Endothelial cell of umbilical vein (primary cell): ENCODE results near the gene FRY. TPM values are rescaled to one million over a fixed set of nuclear protein-coding genes. Genes with fewer than 3 reads are reported as not detected.

ENCODE experiments used
- BruUV-seq: library from RNA; stranded (reverse); fragments of 400-500 nt; replicated peaks from 2 replicates; lab custom pipeline; 2021; lab: Mats Ljungman, UMichigan
- CTCF ChIA-PET: fragments of 300-600, 350-600 bp; sonication (Branson Sonifier 250); formaldehyde crosslinking; loops from one replicate; lab custom pipeline; 2021; ENCODE audit warnings: antibody characterized with exemption, inconsistent platforms; lab: Charles Lee
- POLR2A ChIA-PET: fragments of 300-600, 350-600 bp; sonication (Branson Sonifier 250); formaldehyde crosslinking; loops from one replicate; lab custom pipeline; 2021; ENCODE audit warnings: antibody characterized with exemption, inconsistent platforms; lab: Charles Lee
- DNase-seq: peaks from one replicate; pipeline ENCODE4 v3.0.0-alpha.2; 2011; ENCODE audit warnings: low read depth, low spot score
- FAIRE-seq: peaks from 2 replicates; lab custom pipeline; 2011; peaks lifted over from hg19 to GRCh38; lab: Jason Lieb, UNC
- H2AFZ ChIP-seq: 2 replicates; pipeline ENCODE4 v1.6.0; 2012; ENCODE audit warnings: low read depth, low read length, control low read depth, inconsistent platforms
- H3K27ac ChIP-seq: 2 replicates; pipeline ENCODE4 v1.5.1; 2011; ENCODE audit warnings: low read depth, mild to moderate bottlenecking, control low read depth, low read length, moderate library complexity; ENCODE audit not compliant: insufficient read depth
- H3K27me3 ChIP-seq, 2 experiments: 2 replicates each; pipeline versions ENCODE4 v1.6.0 to v1.6.1; 2011; ENCODE audit warnings: low read length in 2 of 2, mixed read lengths in 1 of 2; ENCODE audit not compliant: control insufficient read depth in 2 of 2, insufficient read depth in 2 of 2
- H3K36me3 ChIP-seq, 2 experiments: 2 replicates in 1 of 2; 3 replicates in 1 of 2; pipeline ENCODE4 v1.5.1; 2011; ENCODE audit warnings: low read length in 2 of 2, mild to moderate bottlenecking in 1 of 2, moderate library complexity in 1 of 2; ENCODE audit not compliant: control insufficient read depth in 2 of 2, insufficient read depth in 2 of 2; ENCODE audit errors: extremely low read depth in 1 of 2
- H3K4me1 ChIP-seq: 3 replicates; pipeline ENCODE4 v1.5.1; 2011; ENCODE audit warnings: mild to moderate bottlenecking, low read length; ENCODE audit not compliant: control insufficient read depth, insufficient read depth; ENCODE audit errors: extremely low read depth
- H3K4me2 ChIP-seq: 2 replicates; pipeline ENCODE4 v1.6.1; 2011; ENCODE audit warnings: low read length, control low read depth, mixed read lengths; ENCODE audit not compliant: insufficient read depth
- H3K4me3 ChIP-seq, 3 experiments: fragments of 200-600 bp in 1 of 3; sonication (generic), shearing (Covaris generic) in 1 of 3; replicated peaks in 1 of 3; 2 replicates each; pipeline ENCODE4 v1.5.1; 2011 to 2016; ENCODE audit warnings: control low read depth in 3 of 3, low read length in 3 of 3, mild to moderate bottlenecking in 2 of 3, inconsistent platforms in 1 of 3, low read depth in 1 of 3, moderate library complexity in 1 of 3; ENCODE audit not compliant: insufficient read depth in 1 of 3
- H3K79me2 ChIP-seq: 2 replicates; pipeline ENCODE4 v1.6.0; 2012; ENCODE audit warnings: low read length, inconsistent platforms; ENCODE audit not compliant: control insufficient read depth, insufficient read depth
- H3K9ac ChIP-seq: replicated peaks from 2 replicates; pipeline ENCODE3; 2011; ENCODE audit warnings: low read length, control low read depth; ENCODE audit not compliant: insufficient read depth; ENCODE audit errors: extremely low read depth
- H3K9me1 ChIP-seq: replicated peaks from 3 replicates; pipeline ENCODE4 v1.6.0; 2011; ENCODE audit warnings: mild to moderate bottlenecking, low read length; ENCODE audit not compliant: control insufficient read depth, insufficient read depth; ENCODE audit errors: extremely low read depth
- H3K9me3 ChIP-seq: replicated peaks from 2 replicates; pipeline ENCODE4 v1.5.1; 2012; ENCODE audit warnings: low read length, inconsistent platforms; ENCODE audit not compliant: control insufficient read depth, insufficient read depth
- H4K20me1 ChIP-seq: replicated peaks from 2 replicates; pipeline ENCODE3; 2011; ENCODE audit warnings: mild to moderate bottlenecking, low read length; ENCODE audit not compliant: control insufficient read depth, insufficient read depth; ENCODE audit errors: extremely low read depth
- CTCF ChIP-seq, 2 donors: IDR thresholded peaks; 1 replicate in 1 of 2; 2 replicates in 1 of 2; pipeline ENCODE4 v1.5.1; 2011; ENCODE audit warnings: low read length in 2 of 2, mild to moderate bottlenecking in 2 of 2, moderate library complexity in 2 of 2, control low read depth in 1 of 2, inconsistent platforms in 1 of 2, low read depth in 1 of 2; ENCODE audit not compliant: insufficient read depth in 1 of 2; ENCODE audit errors: extremely low read depth in 1 of 2
- EZH2 ChIP-seq: IDR thresholded peaks from 2 replicates; pipeline ENCODE4 v1.6.1; 2012; ENCODE audit warnings: borderline replicate concordance, low read depth, mild to moderate bottlenecking, moderate library complexity, low read length, inconsistent platforms; ENCODE audit not compliant: severe bottlenecking
- GATA2 ChIP-seq: IDR thresholded peaks from 2 replicates; pipeline ENCODE4 v1.7.0; 2011; ENCODE audit warnings: low read depth, mild to moderate bottlenecking, moderate library complexity, mixed read lengths, low read length; ENCODE audit not compliant: insufficient read length, insufficient read depth
- JUN ChIP-seq: IDR thresholded peaks from 2 replicates; pipeline ENCODE4 v1.6.1; 2011; ENCODE audit warnings: borderline replicate concordance, low read depth; ENCODE audit not compliant: insufficient read length, insufficient read depth
- MAX ChIP-seq: IDR thresholded peaks from 2 replicates; pipeline ENCODE4 v1.6.1; 2011; ENCODE audit not compliant: insufficient read depth, insufficient read length
- MYC ChIP-seq: IDR thresholded peaks from one replicate; pipeline ENCODE4 v1.6.1; 2011; ENCODE audit warnings: mild to moderate bottlenecking, low read depth, low read length
- POLR2AphosphoS5 ChIP-seq: IDR thresholded peaks from 2 replicates; pipeline ENCODE4 v1.6.1; 2012; ENCODE audit warnings: low read depth, mild to moderate bottlenecking, control low read depth, low read length, moderate library complexity; ENCODE audit not compliant: insufficient read depth
- dilution Hi-C: fragments of 300-500 bp; cut with MboI; formaldehyde crosslinking; loops from one replicate; pipeline ENCODE4 v1.15.0; 2019; ENCODE audit warnings: low sequenced_read_pairs; ENCODE audit not compliant: extremely low pct_ligation_motif_present
- intact Hi-C: fragments of 100-400 bp; cut with micrococcal nuclease; formaldehyde crosslinking; loops from one replicate; pipeline ENCODE4 v1.10.0; 2022
- polyA plus RNA-seq, 4 experiments: library from polyadenylated mRNA; depleted of rRNA in 3 of 4; stranded (reverse) in 3 of 4; unstranded in 1 of 4; fragments of >200 nt; gene quantifications; 2 replicates each; pipeline versions ENCODE4 v1.2.1 to v1.2.3, GENCODE V29; 2011 to 2012; ENCODE audit warnings: missing spikeins in 1 of 4
- total RNA-seq: library from RNA; stranded (reverse); gene quantifications from 2 replicates; pipeline ENCODE4 v1.2.3, GENCODE V29; 2021

The FRY gene
- total and polyA plus RNA-seq, 2 donors (not counting 3 experiments of a cell fraction or from before 2014, with no cell fraction given), result 57.3 to 75.8 TPM

- H3K27me3 ChIP-seq, result no peaks in the 10 kb centered on the region
- POLR2A ChIA-PET, result no interaction called here
- H3K36me3 ChIP-seq, result no peaks in the 10 kb centered on the region
- H3K27ac ChIP-seq, result no peak overlapping the region
- no peak overlapping the region for H3K4me2 ChIP-seq
- no peaks in the 10 kb centered on the region for H3K9me3 ChIP-seq
- FAIRE-seq (no peak), DNase-seq (no peak)
- H2AFZ ChIP-seq, result no peak overlapping the region
- intact Hi-C loops, result loop anchor here (1.0 kb wide), 1 partner anchor 42 kb away; no protein-coding TSS in a partner anchor
- no peaks in the 10 kb centered on the region for H4K20me1 ChIP-seq
- CTCF ChIA-PET, result interaction anchor here (1.3 to 1.7 kb wide), 2 partner anchors 20 to 31 kb away, joined by 3 to 6 read pairs; no protein-coding TSS in a partner anchor
- no peaks in the 10 kb centered on the region for H3K79me2 ChIP-seq
- H3K9ac ChIP-seq, result no peak overlapping the region
- TF ChIP-seq POLR2AphosphoS5 (no peak), CTCF (IDR thresholded peaks at IDR 0.05; ENCODE audit: extremely low read depth in 1 of 2, insufficient read depth in 1 of 2, low read depth in 1 of 2, low read length in 2 of 2) (no peak), MYC (no peak), JUN (no peak), GATA2 (no peak), EZH2 (no peak), MAX (no peak)
- dilution Hi-C loops, result no loop called here
- no peaks in the 10 kb centered on the region for H3K9me1 ChIP-seq
- no peak overlapping the region for H3K4me3 ChIP-seq
- H3K4me1 ChIP-seq, result no peaks in the 10 kb centered on the region
- no TSS peak for BruUV-seq
Observed at GRCh38 chr13:32195713-32196112, 164.1 kb downstream of the FRY start.
